HG03457 (cell line): ENCODE results near the gene RASSF6.
"Not testable (repeated sequence)": the region's sequence is repeated elsewhere in the genome, so short reads cannot be mapped to it uniquely, and the experiment has no call there.

ENCODE experiments used
- ATAC-seq: cut with Tn5 transposase; IDR thresholded peaks from one replicate; pipeline ENCODE4 v1.9.1; 2021; ENCODE audit warnings: moderate number of reproducible peaks; ENCODE audit not compliant: unreplicated experiment

The RASSF6 gene

DNA sequence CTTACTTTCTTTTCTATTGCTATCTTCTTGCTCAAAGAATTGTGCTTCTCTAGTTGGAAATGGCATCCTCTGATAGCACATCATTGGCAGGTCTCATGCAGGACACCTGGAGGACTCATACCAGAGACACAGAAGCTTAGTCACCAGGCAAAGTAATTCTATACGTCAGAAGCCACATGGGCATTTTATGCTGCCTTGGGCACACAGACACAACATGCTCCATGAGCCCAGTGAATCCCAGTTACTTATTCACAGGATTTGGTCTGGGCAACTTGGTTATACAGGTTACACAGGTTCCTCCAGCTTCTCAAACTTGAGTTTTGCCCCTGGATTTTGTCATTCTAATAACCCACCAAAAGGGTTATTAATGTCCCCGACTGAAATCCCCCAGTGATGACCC is 7.1 kb downstream of the RASSF6 start:
- no peak for ATAC-seq

DNA sequence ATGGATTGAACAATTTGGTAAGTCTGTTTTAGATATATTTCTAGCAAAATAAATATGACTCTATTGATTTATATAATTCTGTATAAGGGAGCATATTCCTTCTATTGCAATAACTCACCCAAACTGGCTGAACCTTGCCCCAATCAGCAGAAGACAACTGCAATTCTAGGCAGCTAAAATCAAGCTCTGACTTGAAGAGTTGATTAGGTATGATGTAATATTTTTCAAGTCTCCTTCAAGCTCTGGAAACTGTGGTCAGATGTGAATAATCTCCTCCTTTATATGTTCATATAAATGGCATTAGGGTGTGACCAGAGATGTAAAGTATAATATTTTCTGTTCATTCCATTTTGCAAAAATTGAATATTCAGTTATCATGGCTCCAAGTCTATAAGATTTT is 8.2 kb downstream of the RASSF6 start:
- ATAC-seq: no peak

DNA sequence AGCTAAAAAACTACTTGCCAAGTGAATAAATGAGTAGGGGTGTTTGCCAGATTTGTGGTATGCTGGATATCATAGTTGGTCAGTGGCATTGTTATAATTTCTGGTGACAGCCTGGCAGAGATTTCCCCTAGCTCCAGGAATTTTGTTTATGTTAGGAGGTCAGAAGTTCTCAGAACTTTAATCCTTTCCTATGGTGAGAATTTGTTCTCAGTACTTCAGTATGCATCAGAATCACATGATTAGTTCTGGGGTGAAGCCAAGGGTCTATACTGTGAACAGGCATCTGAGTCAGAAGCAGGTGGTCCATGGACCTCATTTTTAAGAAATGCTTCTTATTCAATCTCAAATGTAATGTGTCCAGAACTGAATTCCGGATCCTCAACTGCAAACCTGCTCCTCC is 10.5 kb downstream of the RASSF6 start:
- ATAC-seq: no peak

DNA sequence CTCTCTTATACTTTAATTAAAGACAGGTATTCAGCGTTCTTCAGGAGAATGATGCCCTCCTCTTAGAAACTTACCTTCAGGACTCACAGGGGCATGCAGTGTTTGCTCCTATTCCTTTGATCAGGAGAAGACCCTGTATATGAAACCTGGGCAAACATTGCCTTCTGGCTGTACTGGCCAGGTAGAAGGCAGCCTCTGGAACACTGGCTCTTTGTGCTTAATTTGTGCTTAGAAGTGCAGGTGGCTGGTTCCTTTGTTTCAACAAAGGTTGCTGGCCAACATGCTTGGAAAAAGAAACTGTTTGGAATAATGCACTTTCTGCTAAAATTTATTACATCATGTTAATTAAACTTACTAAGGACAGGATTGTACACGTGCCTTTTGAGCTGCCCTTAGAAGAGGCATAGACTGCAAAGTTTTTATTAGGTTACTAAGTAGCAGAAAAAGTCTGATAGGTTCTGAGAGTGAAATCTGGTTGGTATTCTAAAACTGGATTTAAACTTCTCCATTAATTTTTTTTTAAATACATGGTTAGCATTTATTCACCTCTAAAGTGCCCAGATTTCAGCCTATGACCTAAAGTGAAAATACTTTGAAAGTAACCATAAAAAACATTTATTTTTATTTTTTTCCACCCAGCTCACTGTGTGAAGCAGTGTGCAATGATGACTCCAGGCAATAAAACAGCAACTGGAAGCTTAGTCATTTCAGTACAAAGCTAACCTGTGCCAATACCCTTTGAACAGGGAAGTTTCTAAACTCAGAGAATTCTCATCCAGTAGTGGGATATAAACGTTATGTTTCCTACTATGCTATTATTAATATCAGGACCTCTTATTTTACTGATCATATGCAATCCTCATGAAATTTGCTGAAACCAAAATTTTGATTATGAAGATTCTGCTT is 11.3 kb downstream of the RASSF6 start:
- ATAC-seq: peak; percentile 28

DNA sequence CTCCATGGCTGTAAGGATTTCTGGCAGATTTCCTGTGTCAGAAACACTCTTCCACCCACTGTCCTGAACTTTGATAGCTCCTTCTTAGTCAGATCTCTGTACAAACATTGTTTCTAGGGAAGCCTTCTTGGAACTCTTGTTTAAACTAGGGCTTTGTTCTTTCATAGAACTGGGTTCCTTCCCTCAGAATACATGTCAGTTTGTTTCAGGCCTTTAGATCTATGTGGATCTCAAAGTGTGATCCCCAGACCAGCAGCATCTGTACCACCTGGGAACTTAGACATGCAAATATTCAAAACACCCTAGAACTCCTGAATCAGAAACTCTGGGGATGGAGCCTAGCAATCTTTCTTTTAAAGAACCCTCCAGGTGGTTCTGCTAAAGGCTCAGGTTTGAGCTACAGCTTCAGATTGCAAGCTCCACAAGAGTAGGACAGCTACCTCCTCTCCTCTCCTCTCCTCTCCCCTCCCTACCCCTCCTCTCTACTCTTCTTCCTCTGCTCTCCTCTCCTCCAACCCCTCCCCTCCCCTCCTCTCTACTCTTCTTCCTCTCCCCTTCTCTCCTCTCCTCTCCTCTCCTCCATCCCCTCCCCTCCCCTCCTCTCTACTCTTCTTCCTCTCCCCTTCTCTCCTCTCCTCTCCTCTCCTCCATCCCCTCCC is 12.7 kb downstream of the RASSF6 start:
- no peak for ATAC-seq

DNA sequence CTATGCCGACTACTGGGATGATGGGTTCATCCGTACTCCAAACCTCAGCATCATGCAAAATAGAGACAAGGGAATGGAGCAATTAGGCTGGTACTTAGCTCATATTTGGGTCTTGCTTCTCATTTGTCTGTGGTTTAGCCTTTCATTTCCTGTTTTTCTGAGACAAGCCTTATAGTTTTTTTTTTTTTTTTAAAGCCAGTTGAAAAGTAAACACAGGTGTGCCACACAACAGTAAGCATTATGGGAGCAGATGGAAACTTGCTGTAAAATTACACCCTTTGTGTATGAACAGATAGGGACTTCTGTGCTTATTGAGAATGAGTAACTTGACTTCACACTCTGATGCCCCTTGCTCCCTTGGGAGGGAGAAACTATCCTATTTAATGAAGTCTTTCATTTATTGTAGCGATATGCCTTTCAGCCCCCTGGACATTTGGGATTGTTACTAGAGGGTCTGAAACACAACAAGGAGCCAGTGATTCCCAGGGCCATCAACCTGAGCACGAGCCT is 13.7 kb downstream of the RASSF6 start:
- ATAC-seq: peak; percentile 71

DNA sequence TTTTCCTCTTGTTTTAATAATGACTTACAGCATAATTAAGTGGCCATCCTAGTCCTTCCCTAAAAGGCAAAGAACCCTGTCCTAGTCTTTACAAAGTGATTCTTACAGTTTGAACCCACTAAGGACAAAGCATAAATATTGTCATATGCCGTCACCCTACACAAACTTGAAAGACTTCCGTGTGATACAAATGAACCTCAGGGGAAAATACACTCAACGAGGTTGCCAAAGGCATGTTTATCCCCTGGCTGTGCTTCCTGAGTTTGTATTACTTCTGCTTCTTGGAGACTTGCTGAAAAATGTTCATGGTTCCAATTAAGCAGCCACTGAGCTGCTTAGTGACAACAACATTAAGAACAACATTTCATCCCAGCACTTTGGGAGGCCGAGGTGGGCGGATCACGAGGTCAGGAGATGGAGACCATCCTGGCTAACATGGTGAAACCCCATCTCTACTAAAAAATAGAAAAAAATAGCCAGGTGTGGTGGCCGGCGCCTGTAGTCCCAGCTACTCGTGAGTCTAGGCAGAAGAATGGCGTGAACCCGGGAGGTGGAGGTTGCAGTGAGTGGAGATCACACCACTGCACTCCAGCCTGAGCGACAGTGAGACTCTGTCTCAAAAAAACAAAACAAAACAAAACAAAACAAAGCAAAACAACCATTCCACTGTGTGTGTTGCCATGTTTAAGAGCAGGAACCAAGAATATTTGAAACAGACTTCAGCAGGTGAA is 16.2 kb downstream of the RASSF6 start:
- ATAC-seq: no peak

DNA sequence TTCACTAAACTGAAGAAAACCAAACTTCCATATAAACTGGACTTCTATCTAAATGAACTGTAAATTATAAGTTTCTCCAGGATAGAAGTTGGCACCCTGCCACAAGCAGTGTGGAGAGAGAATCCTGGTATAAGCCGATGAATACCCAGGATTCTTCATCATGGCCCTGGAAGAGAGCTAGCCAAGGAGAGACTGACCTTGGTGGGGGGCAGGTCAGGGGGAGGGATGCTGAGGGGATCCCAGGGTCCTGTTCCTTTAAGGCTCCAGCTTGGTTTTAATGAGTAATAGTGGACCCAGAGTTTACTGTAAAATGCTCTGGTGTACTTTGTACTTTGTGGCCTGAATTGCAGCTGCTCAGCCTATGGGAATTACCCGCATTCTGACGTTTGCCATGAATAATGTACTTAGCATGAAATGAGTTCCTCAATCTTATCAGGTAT is 16.9 kb downstream of the RASSF6 start:
- peak; percentile 39 for ATAC-seq

DNA sequence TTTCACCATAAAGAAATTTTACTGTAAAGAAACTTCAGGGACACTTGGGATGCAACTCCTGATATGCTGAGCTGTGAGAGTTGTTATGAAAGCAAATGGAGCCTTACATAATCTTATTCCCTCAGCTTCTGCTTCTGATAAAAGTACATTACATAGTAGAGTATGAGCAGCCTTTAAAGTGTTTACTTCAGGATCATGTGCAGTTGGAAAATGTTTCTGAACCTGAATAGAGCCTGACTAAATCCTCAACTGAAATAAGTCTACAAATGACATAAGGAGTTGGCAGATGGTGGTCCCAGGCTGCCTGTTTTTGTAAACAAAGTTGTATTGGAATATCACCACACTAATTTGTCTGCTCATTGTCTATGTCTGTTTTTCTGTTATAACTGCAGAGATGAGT is 19.3 kb downstream of the RASSF6 start:
- no peak for ATAC-seq

DNA sequence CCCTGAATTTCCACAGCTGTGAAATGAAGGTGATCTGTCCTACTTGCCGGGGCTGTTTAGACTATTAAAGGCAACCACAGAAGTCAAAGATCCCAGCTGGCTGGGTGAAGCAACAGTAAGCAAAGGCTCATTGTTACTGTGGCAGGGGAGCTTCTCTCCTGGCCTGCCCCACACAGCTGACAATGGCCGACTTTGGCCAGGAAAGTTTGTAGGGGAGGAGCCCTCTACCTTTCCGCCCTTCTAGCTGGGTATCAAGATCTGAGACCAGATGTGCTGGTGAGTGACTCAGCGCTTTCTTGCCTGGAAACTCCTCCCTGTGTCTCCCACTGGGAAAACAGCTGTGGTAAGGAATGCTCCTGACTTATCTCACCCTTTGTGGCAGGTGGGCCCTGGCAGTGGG is 21.1 kb downstream of the RASSF6 start:
- ATAC-seq: no peak

DNA sequence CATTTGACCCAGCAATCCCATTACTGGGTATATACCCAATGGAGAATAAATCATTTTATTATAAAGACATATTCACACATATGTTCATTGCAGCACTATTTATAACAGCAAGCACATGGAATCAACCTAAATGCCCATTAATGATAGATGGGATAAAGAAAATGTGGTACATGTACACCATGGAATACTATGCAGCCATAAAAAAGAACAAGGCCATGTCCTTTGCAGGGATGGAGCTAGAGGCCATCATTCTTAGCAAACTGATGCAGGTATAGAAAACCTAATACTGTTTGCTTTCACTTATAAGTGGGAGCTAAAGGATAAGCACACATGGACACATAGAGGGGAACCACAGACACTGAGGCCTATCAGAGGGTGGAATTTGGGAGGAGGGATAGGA is 22.6 kb downstream of the RASSF6 start:
- ATAC-seq: no peak

DNA sequence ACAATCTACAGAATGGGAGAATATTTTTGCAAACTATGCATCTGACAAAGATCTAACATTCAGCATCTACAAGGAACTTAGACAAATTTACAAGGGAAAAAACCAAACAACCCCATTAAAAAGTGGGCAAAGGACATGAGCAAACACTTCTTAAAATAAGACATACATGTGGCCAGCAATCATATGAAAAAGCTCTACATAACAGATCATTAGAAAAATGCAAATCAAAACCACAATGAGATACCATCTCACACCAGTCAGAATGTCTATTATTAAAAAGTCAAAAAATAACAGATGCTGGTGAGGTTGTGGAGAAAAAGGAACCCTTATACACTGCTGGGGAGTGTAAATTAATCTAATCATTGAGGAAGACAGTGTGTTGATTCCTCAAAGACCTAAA is 23.1 kb downstream of the RASSF6 start:
- not testable (repeated sequence) for ATAC-seq

DNA sequence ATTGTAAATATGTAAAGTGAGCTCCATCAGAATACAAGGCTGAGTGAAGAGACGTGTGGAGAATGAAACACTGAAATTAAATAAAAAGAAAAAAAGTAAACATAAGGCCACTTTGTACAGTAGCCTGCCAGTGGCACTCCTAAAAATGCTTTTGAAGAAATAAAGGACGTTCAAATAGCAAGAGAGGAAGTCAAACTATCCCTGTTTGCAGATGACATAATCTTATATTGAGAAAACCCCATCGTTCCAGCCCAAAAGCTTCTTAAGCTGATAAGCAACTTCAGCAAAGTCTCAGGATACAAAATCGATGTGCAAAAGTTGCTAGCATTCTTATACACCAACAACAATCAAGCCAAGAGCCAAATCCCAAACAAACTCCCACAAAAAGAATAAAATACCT is 24.2 kb downstream of the RASSF6 start:
- no peak for ATAC-seq

DNA sequence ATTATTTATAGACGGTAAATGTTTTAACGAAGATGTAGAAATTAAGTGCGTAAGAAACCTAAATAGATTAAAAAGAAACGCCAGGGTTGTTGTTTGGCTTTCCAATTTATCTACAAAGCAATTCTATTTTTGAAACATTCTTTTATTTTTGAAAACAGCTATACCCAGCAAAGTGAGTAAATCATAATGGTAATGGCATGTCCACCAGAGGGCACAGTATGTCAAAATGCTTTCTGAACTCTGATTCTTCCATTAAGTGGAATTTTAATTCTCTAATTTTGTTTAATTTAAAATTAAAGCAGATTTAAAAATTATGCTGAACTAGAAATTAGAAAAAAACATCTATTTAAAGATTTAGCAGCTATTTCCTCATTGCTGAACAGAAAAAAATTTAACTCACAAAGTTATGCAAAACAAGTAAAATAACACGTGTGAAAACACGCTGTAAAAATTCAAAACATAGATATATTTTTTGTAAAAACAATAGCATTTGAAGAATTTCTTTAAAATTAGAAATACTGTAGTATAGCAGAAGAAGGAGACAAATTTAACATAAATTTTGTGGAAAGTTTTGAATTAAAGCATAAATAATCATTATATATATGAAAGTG is 26.5 kb downstream of the RASSF6 start:
- ATAC-seq: no peak

DNA sequence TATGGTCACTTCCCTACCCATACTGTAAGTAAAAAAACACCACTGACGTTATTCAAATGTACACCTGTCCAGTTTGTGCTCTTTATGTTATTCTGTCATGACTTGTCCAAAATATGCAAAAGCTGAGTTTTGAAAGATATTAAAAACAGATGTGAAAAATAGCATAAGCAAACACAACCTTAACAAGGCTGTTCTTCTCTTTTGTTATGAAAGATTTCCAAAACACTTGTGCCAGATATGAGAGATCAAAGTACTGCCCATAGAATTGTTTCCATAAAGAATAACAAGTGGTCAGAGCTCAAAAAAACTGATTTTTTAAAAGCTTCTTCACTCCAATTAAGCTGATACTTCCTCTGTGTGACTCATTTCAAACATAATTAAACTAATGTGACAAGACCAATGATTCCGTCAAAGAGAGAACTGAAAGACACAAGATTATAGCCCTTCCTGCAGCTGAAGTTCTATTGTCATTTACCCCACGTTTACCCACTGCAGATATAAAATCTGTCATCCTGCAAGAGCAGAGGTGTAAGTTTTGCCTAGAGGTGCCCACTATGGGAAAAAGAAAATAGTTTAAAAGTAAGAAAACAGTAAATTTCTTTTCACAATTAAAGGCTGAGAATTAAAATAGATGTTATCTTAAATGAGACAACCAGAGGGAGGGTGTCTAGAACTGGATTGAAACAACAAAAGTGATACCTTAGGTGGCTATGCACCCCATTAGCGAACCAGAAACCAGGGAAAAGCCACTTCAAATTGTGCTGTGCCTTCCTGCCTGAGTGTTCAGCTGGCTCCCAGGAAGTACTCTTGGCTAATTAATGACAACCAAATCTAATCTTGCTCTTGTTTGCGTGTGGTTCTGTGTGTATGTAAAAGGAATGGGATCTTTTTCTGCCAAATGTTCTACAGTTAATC is 30.1 kb downstream of the RASSF6 start:
- ATAC-seq: peak; percentile 86

DNA sequence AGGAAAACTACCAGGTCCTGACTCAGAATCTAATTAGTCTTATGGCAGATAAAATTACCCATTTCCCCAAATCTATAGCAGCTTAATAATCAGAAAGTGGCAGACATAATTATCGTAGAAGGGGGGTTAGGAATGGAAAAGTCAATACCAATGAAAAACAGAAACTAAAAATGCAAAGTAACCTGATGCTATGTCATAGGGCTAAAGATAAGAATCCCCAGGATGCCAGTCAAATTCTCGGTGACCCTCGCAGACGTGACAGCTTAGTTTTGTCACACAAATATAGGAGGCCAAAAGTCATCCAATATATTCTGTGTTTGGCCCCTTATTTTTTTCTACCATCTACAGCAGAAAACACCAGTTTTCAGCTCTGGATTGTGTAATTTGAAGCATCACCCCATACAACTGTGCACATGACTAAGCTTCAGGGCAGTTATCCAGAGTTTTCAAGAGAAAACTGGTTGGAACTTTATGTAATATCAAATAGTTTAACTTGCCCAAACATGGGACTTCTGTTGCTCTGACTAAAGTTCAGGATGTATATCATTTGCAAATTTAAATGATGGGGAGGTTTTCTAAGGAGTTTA is 30.9 kb downstream of the RASSF6 start:
- peak; percentile 29 for ATAC-seq

DNA sequence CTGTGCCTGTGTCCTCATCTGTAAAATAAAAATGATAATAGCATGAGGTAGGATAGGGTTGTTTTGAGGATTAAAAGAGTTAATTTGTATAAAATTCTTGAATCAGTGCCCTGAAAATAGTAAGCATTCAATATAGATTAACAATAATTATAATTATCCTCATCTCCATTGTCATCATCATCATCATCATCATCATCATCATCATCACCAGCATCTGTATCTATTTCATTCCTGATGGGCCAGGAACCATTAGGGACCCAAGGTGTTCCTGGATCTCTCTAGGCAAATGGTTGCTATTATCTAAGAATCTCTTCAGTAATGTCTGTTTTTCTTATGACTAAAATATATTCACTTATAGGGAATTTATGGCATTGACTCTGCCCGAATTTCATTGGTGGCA is 31.6 kb downstream of the RASSF6 start:
- no peak for ATAC-seq

DNA sequence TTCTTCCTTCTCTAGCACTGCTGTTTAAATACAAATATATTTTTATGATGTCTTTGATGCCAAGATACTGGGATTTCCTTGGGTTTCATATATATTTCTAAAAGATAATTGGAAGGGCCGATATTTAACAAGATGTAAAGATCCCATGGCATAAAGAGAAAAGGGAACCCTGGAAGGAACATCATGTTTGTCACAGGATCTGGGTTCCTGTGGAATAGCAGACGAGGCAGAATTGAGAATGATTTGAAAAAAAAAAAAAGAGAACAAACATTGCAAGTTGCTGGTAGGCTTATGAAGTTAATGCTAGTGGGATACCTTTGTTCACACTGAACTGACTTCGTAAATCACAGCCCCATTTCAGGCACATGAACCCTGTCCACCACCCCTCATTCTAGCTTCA is 33.6 kb downstream of the RASSF6 start:
- no peak for ATAC-seq

DNA sequence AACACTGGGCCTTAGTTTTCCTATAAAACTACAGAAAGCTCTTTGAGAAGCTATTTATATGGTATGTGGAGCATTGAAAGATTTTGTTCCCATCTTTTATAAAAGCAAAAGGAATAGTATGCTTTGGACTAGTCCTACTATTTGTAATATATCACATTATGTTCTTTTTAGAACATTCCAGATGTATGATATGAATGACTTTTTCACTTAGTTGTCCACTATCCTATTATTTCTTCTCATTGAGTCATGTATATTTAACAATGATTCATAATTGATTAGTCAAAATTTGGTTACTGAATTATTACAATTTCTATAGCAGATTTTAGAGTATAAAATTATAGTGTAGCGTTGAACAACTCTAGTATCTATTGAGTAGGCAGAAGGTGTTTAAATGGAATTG is 34.2 kb downstream of the RASSF6 start:
- no peak for ATAC-seq

DNA sequence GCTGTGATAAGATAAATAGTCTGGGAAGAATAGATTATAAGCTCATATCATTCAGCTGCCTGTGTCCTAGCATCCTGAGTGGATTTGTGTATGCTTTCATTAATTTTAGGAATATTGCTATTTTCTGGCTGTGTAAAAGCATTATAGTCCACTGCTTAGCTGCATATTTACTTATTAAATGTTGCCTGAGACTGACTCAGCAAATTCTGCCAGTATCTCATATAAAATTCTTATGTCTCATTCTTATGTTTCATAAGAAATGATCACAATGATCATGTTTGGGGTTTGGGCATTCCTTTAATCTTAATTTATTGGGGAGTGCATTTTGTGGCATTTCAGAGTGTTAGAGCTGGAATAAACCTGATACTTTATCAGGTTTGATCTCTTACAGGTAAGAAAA is 34.9 kb downstream of the RASSF6 start:
- no peak for ATAC-seq
